ENCODE measurements around the gene TRHDE. TPM values are rescaled to one million over a fixed set of nuclear protein-coding genes. Genes with fewer than 3 reads are reported as not detected.

The TRHDE gene
- total RNA-seq, 1 experiment from 2014 or later, result 5.5 TPM

DNA sequence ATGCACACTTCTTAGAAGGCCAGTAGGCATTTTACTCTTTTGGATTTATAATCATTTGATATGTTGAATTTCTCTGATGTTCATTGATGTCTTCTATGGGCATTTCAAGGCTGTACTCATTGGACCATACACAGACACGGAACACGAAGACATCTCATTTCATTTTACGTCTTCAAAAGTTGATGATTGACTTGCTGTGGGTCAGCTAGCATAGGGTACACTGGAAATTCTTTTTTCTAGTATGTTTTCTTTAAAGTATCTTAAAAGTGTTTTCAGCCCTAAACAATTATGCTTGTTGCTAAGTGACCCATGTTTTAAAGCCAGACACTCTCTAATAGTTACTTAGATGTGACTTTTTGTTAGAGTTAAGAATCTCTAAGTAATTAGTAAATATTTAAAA lies 16.3 kb downstream of the TRHDE start (continued):
- TF ChIP-seq HMGA2 (CRISPR knock-in tag; IDR thresholded peaks at IDR 0.05) (no peak), ELF4 (CRISPR knock-in tag; IDR thresholded peaks at IDR 0.05; ENCODE audit: low read depth) (no peak), MXD4 (CRISPR knock-in tag; IDR thresholded peaks at IDR 0.05; ENCODE audit: borderline replicate concordance) (no peak), ZNF232 (CRISPR knock-in tag; IDR thresholded peaks at IDR 0.05) (no peak)
- TF ChIP-seq, protein P1, sequence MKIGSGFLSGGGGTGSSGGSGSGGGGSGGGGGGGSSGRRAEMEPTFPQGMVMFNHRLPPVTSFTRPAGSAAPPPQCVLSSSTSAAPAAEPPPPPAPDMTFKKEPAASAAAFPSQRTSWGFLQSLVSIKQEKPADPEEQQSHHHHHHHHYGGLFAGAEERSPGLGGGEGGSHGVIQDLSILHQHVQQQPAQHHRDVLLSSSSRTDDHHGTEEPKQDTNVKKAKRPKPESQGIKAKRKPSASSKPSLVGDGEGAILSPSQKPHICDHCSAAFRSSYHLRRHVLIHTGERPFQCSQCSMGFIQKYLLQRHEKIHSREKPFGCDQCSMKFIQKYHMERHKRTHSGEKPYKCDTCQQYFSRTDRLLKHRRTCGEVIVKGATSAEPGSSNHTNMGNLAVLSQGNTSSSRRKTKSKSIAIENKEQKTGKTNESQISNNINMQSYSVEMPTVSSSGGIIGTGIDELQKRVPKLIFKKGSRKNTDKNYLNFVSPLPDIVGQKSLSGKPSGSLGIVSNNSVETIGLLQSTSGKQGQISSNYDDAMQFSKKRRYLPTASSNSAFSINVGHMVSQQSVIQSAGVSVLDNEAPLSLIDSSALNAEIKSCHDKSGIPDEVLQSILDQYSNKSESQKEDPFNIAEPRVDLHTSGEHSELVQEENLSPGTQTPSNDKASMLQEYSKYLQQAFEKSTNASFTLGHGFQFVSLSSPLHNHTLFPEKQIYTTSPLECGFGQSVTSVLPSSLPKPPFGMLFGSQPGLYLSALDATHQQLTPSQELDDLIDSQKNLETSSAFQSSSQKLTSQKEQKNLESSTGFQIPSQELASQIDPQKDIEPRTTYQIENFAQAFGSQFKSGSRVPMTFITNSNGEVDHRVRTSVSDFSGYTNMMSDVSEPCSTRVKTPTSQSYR (CRISPR knock-in tag; IDR thresholded peaks at IDR 0.05), result no peak
- TF ChIP-seq, protein P2, sequence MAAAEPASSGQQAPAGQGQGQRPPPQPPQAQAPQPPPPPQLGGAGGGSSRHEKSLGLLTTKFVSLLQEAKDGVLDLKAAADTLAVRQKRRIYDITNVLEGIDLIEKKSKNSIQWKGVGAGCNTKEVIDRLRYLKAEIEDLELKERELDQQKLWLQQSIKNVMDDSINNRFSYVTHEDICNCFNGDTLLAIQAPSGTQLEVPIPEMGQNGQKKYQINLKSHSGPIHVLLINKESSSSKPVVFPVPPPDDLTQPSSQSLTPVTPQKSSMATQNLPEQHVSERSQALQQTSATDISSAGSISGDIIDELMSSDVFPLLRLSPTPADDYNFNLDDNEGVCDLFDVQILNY (CRISPR knock-in tag; IDR thresholded peaks at IDR 0.05), result no peak
- TF ChIP-seq, protein P3, sequence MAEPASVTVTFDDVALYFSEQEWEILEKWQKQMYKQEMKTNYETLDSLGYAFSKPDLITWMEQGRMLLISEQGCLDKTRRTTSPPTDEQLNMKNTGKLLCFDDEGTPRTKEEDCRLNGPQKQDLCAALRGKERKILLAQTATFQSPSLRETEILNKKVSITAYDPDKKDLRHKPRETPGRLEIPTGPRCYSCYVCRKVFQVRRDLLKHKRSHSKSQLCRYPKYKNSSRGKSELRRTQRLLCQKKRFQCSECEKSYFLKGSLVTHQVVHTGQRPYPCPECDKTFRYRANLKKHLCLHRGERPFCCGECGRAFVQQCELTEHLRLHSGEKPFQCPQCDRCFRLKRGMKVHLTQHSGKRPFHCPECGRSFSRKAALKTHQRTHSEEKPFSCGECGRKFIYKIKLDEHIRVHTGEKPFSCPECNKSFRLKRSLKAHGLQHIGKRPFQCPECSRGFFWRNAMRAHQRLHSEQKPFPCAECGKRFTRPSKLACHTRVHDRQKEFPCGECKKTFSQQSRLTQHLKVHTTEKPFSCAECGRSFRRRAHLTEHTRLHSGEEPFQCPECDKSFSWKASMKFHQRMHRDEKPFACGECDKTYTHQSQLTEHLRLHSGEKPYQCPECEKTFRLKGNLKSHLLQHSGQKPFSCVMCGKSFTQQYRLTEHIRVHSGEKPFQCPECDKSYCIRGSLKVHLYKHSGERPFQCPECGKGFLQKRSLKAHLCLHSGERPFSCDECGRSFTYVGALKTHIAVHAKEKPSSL (CRISPR knock-in tag; conservative IDR thresholded peaks at IDR 0.05), result no peak
- TF ChIP-seq, protein P4, sequence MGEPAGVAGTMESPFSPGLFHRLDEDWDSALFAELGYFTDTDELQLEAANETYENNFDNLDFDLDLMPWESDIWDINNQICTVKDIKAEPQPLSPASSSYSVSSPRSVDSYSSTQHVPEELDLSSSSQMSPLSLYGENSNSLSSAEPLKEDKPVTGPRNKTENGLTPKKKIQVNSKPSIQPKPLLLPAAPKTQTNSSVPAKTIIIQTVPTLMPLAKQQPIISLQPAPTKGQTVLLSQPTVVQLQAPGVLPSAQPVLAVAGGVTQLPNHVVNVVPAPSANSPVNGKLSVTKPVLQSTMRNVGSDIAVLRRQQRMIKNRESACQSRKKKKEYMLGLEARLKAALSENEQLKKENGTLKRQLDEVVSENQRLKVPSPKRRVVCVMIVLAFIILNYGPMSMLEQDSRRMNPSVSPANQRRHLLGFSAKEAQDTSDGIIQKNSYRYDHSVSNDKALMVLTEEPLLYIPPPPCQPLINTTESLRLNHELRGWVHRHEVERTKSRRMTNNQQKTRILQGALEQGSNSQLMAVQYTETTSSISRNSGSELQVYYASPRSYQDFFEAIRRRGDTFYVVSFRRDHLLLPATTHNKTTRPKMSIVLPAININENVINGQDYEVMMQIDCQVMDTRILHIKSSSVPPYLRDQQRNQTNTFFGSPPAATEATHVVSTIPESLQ (CRISPR knock-in tag; IDR thresholded peaks at IDR 0.05), result no peak

DNA sequence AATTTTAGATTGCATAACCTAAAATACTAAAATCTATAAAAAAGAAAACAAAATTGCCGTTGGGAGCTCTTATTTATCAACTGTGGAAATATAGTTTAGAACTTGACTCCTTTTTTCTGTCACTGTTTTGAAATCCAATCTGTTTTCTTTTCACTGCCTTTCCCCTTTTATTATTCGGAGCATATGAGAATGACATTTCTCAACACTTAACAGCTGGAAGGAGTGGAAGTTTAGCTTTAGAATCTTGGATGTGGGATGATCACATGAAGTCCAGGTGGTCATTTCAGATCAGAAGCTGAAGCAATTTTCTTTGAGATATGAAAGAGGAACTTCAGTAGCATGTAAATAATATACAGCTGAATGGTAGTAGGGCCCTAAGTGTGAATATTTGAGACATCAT lies 16.7 kb downstream of the TRHDE start:
- Mint-ChIP-seq H3K4me1 (peaks cover 4% of the 10 kb centered on the region), H3K27me3 (ENCODE audit: low read depth) (no peaks in the 10 kb centered on the region), H3K27ac (no peak overlapping the region), H3K36me3 (peaks cover 3% of the 10 kb centered on the region; the same call in 1 of the 2 replicates), H3K4me3 (no peak overlapping the region), H3K9me3 (peaks cover 9% of the 10 kb centered on the region)
- ChIA-PET POLR2A (no interaction called here), CTCF (interaction anchor here (1.3 kb wide), 1 partner anchor 14 kb away, joined by 3 read pairs; no protein-coding TSS in a partner anchor)
- ATAC-seq (no peak), DNase-seq (ENCODE audit: low spot score) (no peak)
- TF ChIP-seq NR2C2 (CRISPR knock-in tag; IDR thresholded peaks at IDR 0.05) (no peak), JAZF1 (CRISPR knock-in tag; IDR thresholded peaks at IDR 0.05) (no peak), CREB1 (CRISPR knock-in tag; IDR thresholded peaks at IDR 0.05) (no peak), KAT7 (CRISPR knock-in tag; IDR thresholded peaks at IDR 0.05; ENCODE audit: borderline replicate concordance) (no peak), CREM (CRISPR knock-in tag; IDR thresholded peaks at IDR 0.05) (no peak), ETV6 (CRISPR knock-in tag; IDR thresholded peaks at IDR 0.05) (no peak), NR1H2 (CRISPR knock-in tag; IDR thresholded peaks at IDR 0.05) (no peak), EMX1 (CRISPR knock-in tag; IDR thresholded peaks at IDR 0.05) (no peak)
- TF ChIP-seq, protein P5, sequence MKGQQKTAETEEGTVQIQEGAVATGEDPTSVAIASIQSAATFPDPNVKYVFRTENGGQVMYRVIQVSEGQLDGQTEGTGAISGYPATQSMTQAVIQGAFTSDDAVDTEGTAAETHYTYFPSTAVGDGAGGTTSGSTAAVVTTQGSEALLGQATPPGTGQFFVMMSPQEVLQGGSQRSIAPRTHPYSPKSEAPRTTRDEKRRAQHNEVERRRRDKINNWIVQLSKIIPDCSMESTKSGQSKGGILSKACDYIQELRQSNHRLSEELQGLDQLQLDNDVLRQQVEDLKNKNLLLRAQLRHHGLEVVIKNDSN (CRISPR knock-in tag; IDR thresholded peaks at IDR 0.05), result no peak
- TF ChIP-seq, protein P6, sequence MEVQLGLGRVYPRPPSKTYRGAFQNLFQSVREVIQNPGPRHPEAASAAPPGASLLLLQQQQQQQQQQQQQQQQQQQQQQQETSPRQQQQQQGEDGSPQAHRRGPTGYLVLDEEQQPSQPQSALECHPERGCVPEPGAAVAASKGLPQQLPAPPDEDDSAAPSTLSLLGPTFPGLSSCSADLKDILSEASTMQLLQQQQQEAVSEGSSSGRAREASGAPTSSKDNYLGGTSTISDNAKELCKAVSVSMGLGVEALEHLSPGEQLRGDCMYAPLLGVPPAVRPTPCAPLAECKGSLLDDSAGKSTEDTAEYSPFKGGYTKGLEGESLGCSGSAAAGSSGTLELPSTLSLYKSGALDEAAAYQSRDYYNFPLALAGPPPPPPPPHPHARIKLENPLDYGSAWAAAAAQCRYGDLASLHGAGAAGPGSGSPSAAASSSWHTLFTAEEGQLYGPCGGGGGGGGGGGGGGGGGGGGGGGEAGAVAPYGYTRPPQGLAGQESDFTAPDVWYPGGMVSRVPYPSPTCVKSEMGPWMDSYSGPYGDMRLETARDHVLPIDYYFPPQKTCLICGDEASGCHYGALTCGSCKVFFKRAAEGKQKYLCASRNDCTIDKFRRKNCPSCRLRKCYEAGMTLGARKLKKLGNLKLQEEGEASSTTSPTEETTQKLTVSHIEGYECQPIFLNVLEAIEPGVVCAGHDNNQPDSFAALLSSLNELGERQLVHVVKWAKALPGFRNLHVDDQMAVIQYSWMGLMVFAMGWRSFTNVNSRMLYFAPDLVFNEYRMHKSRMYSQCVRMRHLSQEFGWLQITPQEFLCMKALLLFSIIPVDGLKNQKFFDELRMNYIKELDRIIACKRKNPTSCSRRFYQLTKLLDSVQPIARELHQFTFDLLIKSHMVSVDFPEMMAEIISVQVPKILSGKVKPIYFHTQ (CRISPR knock-in tag; IDR thresholded peaks at IDR 0.05), result no peak
- TF ChIP-seq, protein P7, sequence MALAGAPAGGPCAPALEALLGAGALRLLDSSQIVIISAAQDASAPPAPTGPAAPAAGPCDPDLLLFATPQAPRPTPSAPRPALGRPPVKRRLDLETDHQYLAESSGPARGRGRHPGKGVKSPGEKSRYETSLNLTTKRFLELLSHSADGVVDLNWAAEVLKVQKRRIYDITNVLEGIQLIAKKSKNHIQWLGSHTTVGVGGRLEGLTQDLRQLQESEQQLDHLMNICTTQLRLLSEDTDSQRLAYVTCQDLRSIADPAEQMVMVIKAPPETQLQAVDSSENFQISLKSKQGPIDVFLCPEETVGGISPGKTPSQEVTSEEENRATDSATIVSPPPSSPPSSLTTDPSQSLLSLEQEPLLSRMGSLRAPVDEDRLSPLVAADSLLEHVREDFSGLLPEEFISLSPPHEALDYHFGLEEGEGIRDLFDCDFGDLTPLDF (CRISPR knock-in tag; IDR thresholded peaks at IDR 0.05), result no peak
- TF ChIP-seq, protein P8, sequence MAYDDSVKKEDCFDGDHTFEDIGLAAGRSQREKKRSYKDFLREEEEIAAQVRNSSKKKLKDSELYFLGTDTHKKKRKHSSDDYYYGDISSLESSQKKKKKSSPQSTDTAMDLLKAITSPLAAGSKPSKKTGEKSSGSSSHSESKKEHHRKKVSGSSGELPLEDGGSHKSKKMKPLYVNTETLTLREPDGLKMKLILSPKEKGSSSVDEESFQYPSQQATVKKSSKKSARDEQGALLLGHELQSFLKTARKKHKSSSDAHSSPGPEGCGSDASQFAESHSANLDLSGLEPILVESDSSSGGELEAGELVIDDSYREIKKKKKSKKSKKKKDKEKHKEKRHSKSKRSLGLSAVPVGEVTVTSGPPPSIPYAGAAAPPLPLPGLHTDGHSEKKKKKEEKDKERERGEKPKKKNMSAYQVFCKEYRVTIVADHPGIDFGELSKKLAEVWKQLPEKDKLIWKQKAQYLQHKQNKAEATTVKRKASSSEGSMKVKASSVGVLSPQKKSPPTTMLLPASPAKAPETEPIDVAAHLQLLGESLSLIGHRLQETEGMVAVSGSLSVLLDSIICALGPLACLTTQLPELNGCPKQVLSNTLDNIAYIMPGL (CRISPR knock-in tag; IDR thresholded peaks at IDR 0.05), result no peak
- TF ChIP-seq, protein P9, sequence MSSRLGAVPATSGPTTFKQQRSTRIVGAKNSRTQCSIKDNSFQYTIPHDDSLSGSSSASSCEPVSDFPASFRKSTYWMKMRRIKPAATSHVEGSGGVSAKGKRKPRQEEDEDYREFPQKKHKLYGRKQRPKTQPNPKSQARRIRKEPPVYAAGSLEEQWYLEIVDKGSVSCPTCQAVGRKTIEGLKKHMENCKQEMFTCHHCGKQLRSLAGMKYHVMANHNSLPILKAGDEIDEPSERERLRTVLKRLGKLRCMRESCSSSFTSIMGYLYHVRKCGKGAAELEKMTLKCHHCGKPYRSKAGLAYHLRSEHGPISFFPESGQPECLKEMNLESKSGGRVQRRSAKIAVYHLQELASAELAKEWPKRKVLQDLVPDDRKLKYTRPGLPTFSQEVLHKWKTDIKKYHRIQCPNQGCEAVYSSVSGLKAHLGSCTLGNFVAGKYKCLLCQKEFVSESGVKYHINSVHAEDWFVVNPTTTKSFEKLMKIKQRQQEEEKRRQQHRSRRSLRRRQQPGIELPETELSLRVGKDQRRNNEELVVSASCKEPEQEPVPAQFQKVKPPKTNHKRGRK (CRISPR knock-in tag; IDR thresholded peaks at IDR 0.05; ENCODE audit: borderline replicate concordance), result no peak
